ENCODE data around the gene GRIK4. TPM values are rescaled to one million over a fixed set of nuclear protein-coding genes. Genes with fewer than 3 reads are reported as not detected.

GRIK4 gene
- total RNA-seq, 1 experiment from 2014 or later = not detected

GRCh38 chr11:120598517-120599257, 87.1 kb downstream of the GRIK4 start:
- no peaks in the 10 kb centered on the region for H3K4me1 ChIP-seq (replicated peaks; ENCODE audit: insufficient read depth)
- no peaks in the 10 kb centered on the region for H3K79me2 ChIP-seq (ENCODE audit: low read depth)
- ChIA-PET POLR2A (ENCODE audit: unreplicated experiment) (no interaction called here), CTCF (no interaction called here)
- intact Hi-C loops (cut with micrococcal nuclease; ENCODE audit: unreplicated experiment) = no loop called here
- no peak overlapping the region for H2AFZ ChIP-seq
- no peaks in the 10 kb centered on the region for H3K9me3 ChIP-seq (ENCODE audit: insufficient read depth, low read depth)
- no peaks in the 10 kb centered on the region for H3K9me2 ChIP-seq (ENCODE audit: insufficient read depth)
- H3F3A ChIP-seq (ENCODE audit: insufficient read depth, low read depth) = no peaks in the 10 kb centered on the region
- H3K27ac ChIP-seq = no peak overlapping the region
- H3K27me3 ChIP-seq (ENCODE audit: insufficient read depth, low read depth) = peaks cover 99% of the 10 kb centered on the region
- no peaks in the 10 kb centered on the region for H4K20me1 ChIP-seq (ENCODE audit: insufficient read depth)
- no peak for DNase-seq
- TF ChIP-seq EZH2 (IDR thresholded peaks at IDR 0.05; ENCODE audit: low read depth) = no peak
- no peak for TF ChIP-seq CTCF (conservative IDR thresholded peaks at IDR 0.05)
- no peak overlapping the region for H3K4me2 ChIP-seq
- no peaks in the 10 kb centered on the region for H3K36me3 ChIP-seq (ENCODE audit: low read depth)
- BruUV-seq (replicated peaks) = no TSS peak
- H3K4me3 ChIP-seq = no peak overlapping the region

- BruUV-seq (replicated peaks) = no TSS peak
- no peak for DNase-seq
- POLR2A ChIA-PET (ENCODE audit: unreplicated experiment) = no interaction called here
- Histone ChIP-seq H3K4me2 (no peak overlapping the region), H3K27ac (no peak overlapping the region), H3K79me2 (ENCODE audit: low read depth) (no peaks in the 10 kb centered on the region), H3F3A (ENCODE audit: insufficient read depth, low read depth) (no peaks in the 10 kb centered on the region), H3K9me3 (ENCODE audit: insufficient read depth, low read depth) (no peaks in the 10 kb centered on the region), H3K27me3 (ENCODE audit: insufficient read depth, low read depth) (peaks cover 99% of the 10 kb centered on the region), H3K36me3 (ENCODE audit: low read depth) (no peaks in the 10 kb centered on the region), H4K20me1 (ENCODE audit: insufficient read depth) (no peaks in the 10 kb centered on the region), H3K4me3 (no peak overlapping the region), H3K4me1 (replicated peaks; ENCODE audit: insufficient read depth) (no peaks in the 10 kb centered on the region), H3K9me2 (ENCODE audit: insufficient read depth) (no peaks in the 10 kb centered on the region), H2AFZ (no peak overlapping the region)
- intact Hi-C loops (cut with micrococcal nuclease; ENCODE audit: unreplicated experiment) = no loop called here
- CTCF ChIA-PET = no interaction called here
- TF ChIP-seq CTCF (conservative IDR thresholded peaks at IDR 0.05) (no peak), EZH2 (IDR thresholded peaks at IDR 0.05; ENCODE audit: low read depth) (no peak)
Observed at GRCh38 chr11:120599816-120600420, 88.4 kb downstream of the GRIK4 start.

- H3K9me3 ChIP-seq (ENCODE audit: insufficient read depth, low read depth) = no peaks in the 10 kb centered on the region
- H3K27me3 ChIP-seq (ENCODE audit: insufficient read depth, low read depth) = peaks cover 99% of the 10 kb centered on the region
- DNase-seq = no peak
- no peaks in the 10 kb centered on the region for H3K9me2 ChIP-seq (ENCODE audit: insufficient read depth)
- H2AFZ ChIP-seq = no peak overlapping the region
- ChIA-PET POLR2A (ENCODE audit: unreplicated experiment) (no interaction called here), CTCF (interaction anchor here (0.7 kb wide), 1 partner anchor 376 kb away, joined by 6 read pairs; no protein-coding TSS in a partner anchor)
- H4K20me1 ChIP-seq (ENCODE audit: insufficient read depth) = no peaks in the 10 kb centered on the region
- no peaks in the 10 kb centered on the region for H3K4me1 ChIP-seq (replicated peaks; ENCODE audit: insufficient read depth)
- intact Hi-C loops (cut with micrococcal nuclease; ENCODE audit: unreplicated experiment) = no loop called here
- no peaks in the 10 kb centered on the region for H3K79me2 ChIP-seq (ENCODE audit: low read depth)
- H3K4me3 ChIP-seq = no peak overlapping the region
- no peaks in the 10 kb centered on the region for H3K36me3 ChIP-seq (ENCODE audit: low read depth)
- H3K4me2 ChIP-seq = no peak overlapping the region
- TF ChIP-seq EZH2 (IDR thresholded peaks at IDR 0.05; ENCODE audit: low read depth) (no peak), CTCF (conservative IDR thresholded peaks at IDR 0.05) (no peak)
- H3K27ac ChIP-seq = no peak overlapping the region
- BruUV-seq (replicated peaks) = no TSS peak
- no peaks in the 10 kb centered on the region for H3F3A ChIP-seq (ENCODE audit: insufficient read depth, low read depth)
Observed at GRCh38 chr11:120601536-120601935, 90.0 kb downstream of the GRIK4 start.
